Mesenchymal stem cell (in vitro differentiated cells and primary cell): ENCODE results near the gene KRTAP10-7.
"Not testable (repeated sequence)": the region's sequence is repeated elsewhere in the genome, so short reads cannot be mapped to it uniquely, and the experiment has no call there.

Experiments used
- DNase-seq: peaks from one replicate; pipeline ENCODE4 v3.0.0-alpha.2; 2013
- H2AFZ ChIP-seq: one replicate; pipeline ENCODE4 v1.6.1; 2013; ENCODE audit warnings: low read depth, mild to moderate bottlenecking, control low read depth, inconsistent platforms, low read length, moderate library complexity
- H2AK5ac ChIP-seq: 2 replicates; pipeline ENCODE4 v1.6.1; 2013; ENCODE audit warnings: low read length, moderate library complexity, mild to moderate bottlenecking, inconsistent platforms; ENCODE audit not compliant: severe bottlenecking
- H2BK120ac ChIP-seq: one replicate; pipeline ENCODE4 v1.6.1; 2013; ENCODE audit warnings: low read depth, mild to moderate bottlenecking, inconsistent platforms, low read length, moderate library complexity
- H2BK12ac ChIP-seq, 2 experiments: one replicate each; pipeline ENCODE4 v1.6.1; 2013; ENCODE audit warnings: inconsistent platforms in 2 of 2, low read length in 2 of 2, mild to moderate bottlenecking in 2 of 2, moderate library complexity in 2 of 2, control low read depth in 1 of 2
- H2BK15ac ChIP-seq: one replicate; pipeline ENCODE4 v1.6.1; 2013; ENCODE audit warnings: mild to moderate bottlenecking, low read depth, inconsistent platforms; ENCODE audit not compliant: poor library complexity, severe bottlenecking
- H2BK5ac ChIP-seq: 2 replicates; pipeline ENCODE4 v1.6.1; 2013; ENCODE audit warnings: low read depth, mild to moderate bottlenecking, low read length, control low read depth, inconsistent platforms; ENCODE audit not compliant: poor library complexity, severe bottlenecking
- H3K14ac ChIP-seq, 2 experiments: one replicate each; pipeline ENCODE4 v1.6.1; 2013; ENCODE audit warnings: inconsistent platforms in 2 of 2, low read length in 2 of 2, control low read depth in 1 of 2, mild to moderate bottlenecking in 1 of 2, moderate library complexity in 1 of 2
- H3K18ac ChIP-seq, 2 experiments: one replicate each; pipeline ENCODE4 v1.6.1; 2013; ENCODE audit warnings: inconsistent platforms in 2 of 2, low read length in 2 of 2, control low read depth in 1 of 2, low read depth in 1 of 2, mild to moderate bottlenecking in 1 of 2
- H3K23ac ChIP-seq, 2 experiments: one replicate each; pipeline ENCODE4 v1.6.1; 2013; ENCODE audit warnings: inconsistent platforms in 2 of 2, low read length in 2 of 2, mild to moderate bottlenecking in 2 of 2, moderate library complexity in 2 of 2, control low read depth in 1 of 2
- H3K27ac ChIP-seq: 2 replicates; pipeline ENCODE4 v1.5.1; 2013; ENCODE audit warnings: mild to moderate bottlenecking, moderate library complexity, low read length, control low read depth, inconsistent platforms; ENCODE audit not compliant: poor library complexity, severe bottlenecking
- H3K27me3 ChIP-seq, 2 experiments: 2 replicates each; pipeline versions ENCODE4 v1.6.1 to v1.7.0; 2013; ENCODE audit warnings: low read length in 2 of 2, mild to moderate bottlenecking in 2 of 2, moderate library complexity in 2 of 2, control low read depth in 1 of 2, inconsistent platforms in 1 of 2; ENCODE audit not compliant: control insufficient read depth in 1 of 2, insufficient read depth in 1 of 2
- H3K36me3 ChIP-seq, 2 experiments: 2 replicates each; pipeline versions ENCODE4 v1.6.1 to v1.7.0; 2013; ENCODE audit warnings: low read length in 2 of 2, control low read depth in 1 of 2, inconsistent platforms in 1 of 2, low read depth in 1 of 2, mild to moderate bottlenecking in 1 of 2; ENCODE audit not compliant: insufficient read depth in 2 of 2, control insufficient read depth in 1 of 2
- H3K4ac ChIP-seq, 2 experiments: one replicate each; pipeline ENCODE4 v1.6.1; 2013; ENCODE audit warnings: inconsistent platforms in 2 of 2, low read length in 2 of 2, mild to moderate bottlenecking in 2 of 2, moderate library complexity in 2 of 2, control low read depth in 1 of 2, low read depth in 1 of 2
- H3K4me1 ChIP-seq: 2 replicates; pipeline ENCODE4 v1.6.1; 2013; ENCODE audit warnings: low read depth, low read length, control low read depth; ENCODE audit not compliant: control insufficient read depth, insufficient read depth
- H3K4me2 ChIP-seq: 2 replicates; pipeline ENCODE4 v1.6.1; 2013; ENCODE audit warnings: low read length, mild to moderate bottlenecking, inconsistent platforms; ENCODE audit not compliant: poor library complexity, severe bottlenecking
- H3K4me3 ChIP-seq, 2 experiments: 2 replicates each; pipeline versions ENCODE4 v1.5.1 to v1.7.0; 2013; ENCODE audit warnings: low read length in 2 of 2, mild to moderate bottlenecking in 2 of 2, control low read depth in 1 of 2, low read depth in 1 of 2; ENCODE audit not compliant: insufficient read depth in 1 of 2
- H3K79me1 ChIP-seq: replicated peaks from 2 replicates; pipeline ENCODE4 v1.6.1; 2013; ENCODE audit warnings: mild to moderate bottlenecking, control low read depth, low read length, inconsistent platforms; ENCODE audit not compliant: poor library complexity, severe bottlenecking
- H3K9ac ChIP-seq: 2 replicates; pipeline ENCODE4 v1.7.0; 2013; ENCODE audit warnings: mild to moderate bottlenecking, low read length, moderate library complexity
- H3K9me3 ChIP-seq: 2 replicates; pipeline ENCODE4 v1.7.0; 2013; ENCODE audit warnings: mild to moderate bottlenecking, low read length; ENCODE audit not compliant: control insufficient read depth
- H4K8ac ChIP-seq: one replicate; pipeline ENCODE4 v1.6.1; 2013; ENCODE audit warnings: inconsistent platforms, mild to moderate bottlenecking, low read length, moderate library complexity
- H4K91ac ChIP-seq: one replicate; pipeline ENCODE4 v1.6.1; 2013; ENCODE audit warnings: mild to moderate bottlenecking, low read length, inconsistent platforms
- WGBS: methylation state at CpG from one replicate; pipeline ENCODE4 v1.1.7; 2013; ENCODE audit warnings: mixed read lengths; 5-methylcytosine and 5-hydroxymethylcytosine counted together

The KRTAP10-7 gene

DNA sequence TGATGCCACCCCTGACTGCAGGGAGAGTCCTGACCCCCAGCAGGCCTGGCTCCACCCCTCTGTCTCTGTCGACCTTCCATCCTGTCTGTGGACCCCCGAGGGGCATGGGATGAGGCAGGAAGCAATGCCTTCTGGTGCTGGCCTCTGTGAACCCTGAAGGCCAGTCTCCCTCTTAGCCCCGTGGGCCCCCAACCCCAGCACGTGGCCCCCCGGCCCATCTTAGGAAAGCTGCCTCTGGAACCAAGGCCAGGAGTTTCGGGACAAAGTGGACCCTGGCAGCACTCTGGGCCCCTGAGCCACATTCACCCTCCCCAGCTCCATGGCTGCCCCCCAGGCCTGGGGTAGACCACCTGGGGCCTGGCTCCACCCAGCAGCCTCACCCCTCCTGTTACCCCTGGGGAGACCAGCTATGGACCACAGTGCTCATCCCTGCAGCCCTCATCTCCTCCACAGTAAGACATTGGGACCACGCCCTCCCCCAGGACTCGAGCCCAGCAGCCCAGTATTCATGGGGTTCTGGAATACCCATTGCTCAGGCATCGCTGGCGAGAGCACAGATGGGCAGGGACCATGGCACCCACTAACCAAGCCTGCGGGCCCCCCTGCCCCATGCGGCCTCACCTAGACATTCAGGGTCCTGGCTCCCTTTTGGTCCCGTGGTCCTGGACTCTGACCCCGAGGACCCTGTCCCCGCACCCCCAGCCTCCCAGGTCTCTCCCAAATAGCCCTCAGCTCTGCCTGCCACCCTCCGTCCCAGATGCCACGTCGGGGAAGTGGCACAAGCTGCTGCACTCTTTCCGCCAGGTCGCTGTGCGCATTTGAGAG lies 38.3 kb downstream of the KRTAP10-7 start:
- Histone ChIP-seq H3K27me3 (peaks cover 0 to 14% of the 10 kb centered on the region in 2 experiments), H3K9me3 (peaks cover 37% of the 10 kb centered on the region)
- not testable (repeated sequence) for H3K23ac ChIP-seq, H3K4me3 ChIP-seq, H2BK120ac ChIP-seq, H2BK5ac ChIP-seq, H4K91ac ChIP-seq, H3K9ac ChIP-seq, H3K14ac ChIP-seq, H3K79me1 ChIP-seq, H2BK12ac ChIP-seq, H4K8ac ChIP-seq, H3K4ac ChIP-seq, DNase-seq, H3K18ac ChIP-seq, H3K4me1 ChIP-seq, H3K36me3 ChIP-seq, H2BK15ac ChIP-seq, H2AK5ac ChIP-seq, H2AFZ ChIP-seq, H3K4me2 ChIP-seq, H3K27ac ChIP-seq
- WGBS: 90% methylated on average over 15 of the region's 21 CpGs

DNA sequence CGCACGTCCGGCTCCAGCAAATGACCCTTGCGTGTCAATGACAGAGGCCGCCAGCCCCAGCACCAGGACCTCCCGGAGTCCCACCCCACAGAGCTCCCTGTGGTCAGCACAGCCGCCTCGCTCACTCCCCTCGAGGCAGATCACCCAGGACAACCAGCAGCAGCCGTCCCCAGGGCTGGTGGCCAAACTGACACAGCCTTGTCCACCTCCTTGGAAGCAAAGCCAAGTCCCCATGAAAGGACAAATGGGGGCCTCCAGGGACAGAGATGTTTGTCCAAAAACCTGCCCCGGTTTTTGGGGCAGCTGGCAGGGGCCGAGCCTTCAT lies 38.9 kb downstream of the KRTAP10-7 start:
- Histone ChIP-seq H3K27ac (no peak overlapping the region), H3K79me1 (no peaks in the 10 kb centered on the region), H4K91ac (no peak overlapping the region), H3K4me2 (no peak overlapping the region), H3K4me1 (no peaks in the 10 kb centered on the region), H3K14ac (no peak overlapping the region), H2BK120ac (no peak overlapping the region), H4K8ac (no peak overlapping the region), H3K9ac (no peak overlapping the region), H3K18ac (no peak overlapping the region), H2BK12ac (no peak overlapping the region), H2BK5ac (no peak overlapping the region), H3K27me3 (peaks cover 0 to 14% of the 10 kb centered on the region in 2 experiments), H2AFZ (no peak overlapping the region), H2AK5ac (no peak overlapping the region), H3K23ac (no peak overlapping the region), H3K4ac (no peak overlapping the region), H3K36me3 (no peaks in the 10 kb centered on the region), H2BK15ac (no peak overlapping the region), H3K4me3 (no peak overlapping the region), H3K9me3 (peaks cover 40% of the 10 kb centered on the region)
- WGBS: 87% methylated on average over 12 of the region's 12 CpGs
- DNase-seq: no peak

DNA sequence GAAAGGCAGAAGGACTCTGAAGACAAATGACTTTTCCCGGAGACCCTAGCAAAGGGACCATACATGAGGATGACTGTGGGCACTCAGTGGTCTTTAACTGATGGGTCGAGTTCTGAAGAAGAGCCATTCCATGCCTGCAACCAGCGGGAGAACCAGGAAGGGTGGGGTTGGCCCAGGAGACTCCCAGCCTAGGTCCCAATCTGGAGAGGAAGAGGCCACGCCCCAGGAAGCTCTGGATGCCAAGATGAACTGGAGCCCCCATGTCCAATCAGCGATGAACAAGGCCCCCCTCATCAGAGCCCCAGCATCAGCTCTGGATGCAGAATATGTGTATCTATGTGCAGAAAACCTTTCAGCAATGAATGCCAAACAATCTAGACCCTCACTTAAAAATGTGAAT lies 40.4 kb downstream of the KRTAP10-7 start:
- 59% methylated on average over 4 of the region's 5 CpGs for WGBS
- no peak for DNase-seq
- no peak overlapping the region for H3K14ac ChIP-seq
- H2BK120ac ChIP-seq: no peak overlapping the region
- no peak overlapping the region for H3K4me2 ChIP-seq
- peaks cover 0 to 14% of the 10 kb centered on the region in 2 experiments for H3K27me3 ChIP-seq
- no peak overlapping the region for H2BK15ac ChIP-seq
- H3K4me3 ChIP-seq: no peak overlapping the region
- H3K27ac ChIP-seq: no peak overlapping the region
- H3K4ac ChIP-seq: no peak overlapping the region
- no peak overlapping the region for H2BK12ac ChIP-seq
- H4K8ac ChIP-seq: no peak overlapping the region
- H3K23ac ChIP-seq: no peak overlapping the region
- peaks cover 46% of the 10 kb centered on the region for H3K9me3 ChIP-seq
- H3K9ac ChIP-seq: no peak overlapping the region
- no peaks in the 10 kb centered on the region for H3K4me1 ChIP-seq
- H2AK5ac ChIP-seq: no peak overlapping the region
- H2BK5ac ChIP-seq: no peak overlapping the region
- no peaks in the 10 kb centered on the region for H3K79me1 ChIP-seq
- no peaks in the 10 kb centered on the region for H3K36me3 ChIP-seq
- no peak overlapping the region for H4K91ac ChIP-seq
- no peak overlapping the region for H2AFZ ChIP-seq
- H3K18ac ChIP-seq: no peak overlapping the region

DNA sequence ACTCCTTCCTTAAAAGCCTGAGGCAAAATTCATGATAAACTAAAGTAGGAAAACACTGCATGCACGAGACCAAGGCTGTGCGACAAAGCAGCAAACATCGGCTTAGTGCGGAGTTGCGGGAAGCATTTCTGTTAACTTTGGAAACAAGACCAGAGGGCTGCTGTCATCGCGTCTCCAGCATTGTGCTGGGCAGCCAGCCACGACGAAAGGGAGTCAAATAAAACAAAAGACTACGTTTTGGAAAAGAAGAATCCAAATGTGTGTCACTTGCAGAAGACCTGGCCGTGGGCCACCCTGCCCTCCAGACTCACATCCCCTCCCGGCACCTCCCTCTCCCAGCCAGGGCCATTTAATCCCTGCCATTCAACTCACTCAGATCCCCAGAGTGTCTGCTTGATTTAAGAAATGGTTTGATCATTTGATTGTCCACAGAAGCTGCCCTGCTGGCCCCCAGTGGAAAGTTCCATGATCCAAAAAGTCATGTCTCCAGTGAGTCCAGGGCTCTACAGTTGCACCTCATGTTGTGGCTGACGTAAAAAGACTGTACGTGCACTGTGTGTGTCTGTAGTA lies 43.4 kb downstream of the KRTAP10-7 start:
- no peak for DNase-seq
- Histone ChIP-seq H3K18ac (no peak overlapping the region), H3K79me1 (no peaks in the 10 kb centered on the region), H3K4ac (no peak overlapping the region), H3K4me3 (no peak overlapping the region), H2AFZ (no peak overlapping the region), H3K36me3 (no peaks in the 10 kb centered on the region), H2BK12ac (no peak overlapping the region), H2BK5ac (no peak overlapping the region), H3K9me3 (peaks cover 46% of the 10 kb centered on the region), H3K27me3 (peaks cover 3 to 10% of the 10 kb centered on the region in 2 experiments), H3K14ac (no peak overlapping the region), H2BK15ac (no peak overlapping the region), H2BK120ac (no peak overlapping the region), H4K8ac (no peak overlapping the region), H3K4me1 (no peaks in the 10 kb centered on the region), H3K23ac (no peak overlapping the region), H3K4me2 (no peak overlapping the region), H3K9ac (no peak overlapping the region), H2AK5ac (no peak overlapping the region), H4K91ac (no peak overlapping the region), H3K27ac (no peak overlapping the region)
- WGBS: 77% methylated on average over 13 of the region's 14 CpGs
